ENCODE data around the gene DNAJC15. TPM values are rescaled to one million over a fixed set of nuclear protein-coding genes. Genes with fewer than 3 reads are reported as not detected.

Gene DNAJC15
- polyA plus RNA-seq, 3 donors: 8.3 to 31.1 (median 22.0) TPM

- Mint-ChIP-seq H3K36me3 (peaks cover 0 to 6% of the 10 kb centered on the region in 2 donors), H3K4me1 (peaks cover 47% of the 10 kb centered on the region), H3K4me3 (peak within 1 kb of the TSS; percentile 88 to 95), H3K27ac (peak within 1 kb of the TSS; percentile 94 to 99 (median 98)), H3K27me3 (ENCODE audit: low read depth in 3 of 3) (peaks cover 0 to 3% (median 0%) of the 10 kb centered on the region in 3 donors), H3K9me3 (peaks cover 0 to 3% (median 0%) of the 10 kb centered on the region in 7 donors)
- Histone ChIP-seq H3K27ac (ENCODE audit: low read depth in 1 of 2, low read length in 2 of 2) (peak within 1 kb of the TSS; percentile 92 to 100), H2AFZ (ENCODE audit: insufficient read depth, low read depth, low read length, poor library complexity, severe bottlenecking) (peak within 1 kb of the TSS; percentile 92), H3K27me3 (ENCODE audit: control insufficient read depth in 2 of 2, insufficient read depth in 2 of 2, low read length in 2 of 2) (no peaks in the 10 kb centered on the region), H3K4me1 (ENCODE audit: control insufficient read depth in 1 of 2, insufficient read depth in 2 of 2, low read length in 2 of 2) (peaks cover 22 to 33% of the 10 kb centered on the region in 2 donors), H3K4me3 (replicated peaks in 1 of 3; ENCODE audit: low read depth in 2 of 3, low read length in 3 of 3) (peak within 1 kb of the TSS; percentile 85 to 94 (median 87)), H3K79me2 (ENCODE audit: insufficient read depth, low read length) (peaks cover 26% of the 10 kb centered on the region), H4K20me1 (ENCODE audit: insufficient read depth, low read length) (no peaks in the 10 kb centered on the region), H3K36me3 (replicated peaks in 1 of 2; ENCODE audit: control insufficient read depth in 1 of 2, insufficient read depth in 2 of 2, low read length in 2 of 2) (peaks cover 0 to 3% of the 10 kb centered on the region in 2 donors), H3K9me3 (replicated peaks in 1 of 2; ENCODE audit: control insufficient read depth in 1 of 2, insufficient read depth in 1 of 2, low read length in 2 of 2) (no peaks in the 10 kb centered on the region), H3K4me2 (replicated peaks; ENCODE audit: extremely low read depth, low read length, poor library complexity, severe bottlenecking) (peak within 1 kb of the TSS; percentile 86), H3K9ac (ENCODE audit: insufficient read depth, low read length, poor library complexity, severe bottlenecking) (peak within 1 kb of the TSS; percentile 92)
- DNase-seq: peak; percentile 66 to 78 (median 74)
- WGBS (ENCODE audit: insufficient coverage): 0% methylated on average over 38 of the region's 45 CpGs
- intact Hi-C loops (cut with micrococcal nuclease): loop anchor here (10.0 kb wide), 1 partner anchor 53 kb away; no protein-coding TSS in a partner anchor
- no peak for TF ChIP-seq CTCF (IDR thresholded peaks at IDR 0.05)
Observed at GRCh38 chr13:42991898-42992763, 31.3 kb upstream of the DNAJC15 start, which contains the start of gene EPSTI1. TSS of gene EPSTI1 (minus strand) at chr13:42992241. CDS start at chr13:42992165, 76 bp downstream.

GRCh38 chr13:42992764-42993122 lies 30.6 kb upstream of the DNAJC15 start:
- peaks cover 47% of the 10 kb centered on the region for H3K4me1 Mint-ChIP-seq
- peak overlapping the region; percentile 92 for H3K9ac ChIP-seq (ENCODE audit: insufficient read depth, low read length, poor library complexity, severe bottlenecking)
- intact Hi-C loops (cut with micrococcal nuclease): loop anchor here (10.0 kb wide), 1 partner anchor 52 kb away; no protein-coding TSS in a partner anchor

More at GRCh38 chr13:42992764-42993122, 30.6 kb upstream of the DNAJC15 start:
- Mint-ChIP-seq H3K4me3 (peak overlapping the region; percentile 88 to 95), H3K36me3 (no peaks in the 10 kb centered on the region), H3K27ac (peak overlapping the region; percentile 77 to 99 (median 98)), H3K9me3 (peaks cover 0 to 3% (median 0%) of the 10 kb centered on the region in 7 donors), H3K27me3 (ENCODE audit: low read depth in 3 of 3) (peaks cover 0 to 3% (median 0%) of the 10 kb centered on the region in 3 donors)
- no peaks in the 10 kb centered on the region for H3K27me3 ChIP-seq (ENCODE audit: control insufficient read depth in 2 of 2, insufficient read depth in 2 of 2, low read length in 2 of 2)
- peak overlapping the region; percentile 86 for H3K4me2 ChIP-seq (replicated peaks; ENCODE audit: extremely low read depth, low read length, poor library complexity, severe bottlenecking)
- DNase-seq: no peak
- no peaks in the 10 kb centered on the region for H3K9me3 ChIP-seq (replicated peaks in 1 of 2; ENCODE audit: control insufficient read depth in 1 of 2, insufficient read depth in 1 of 2, low read length in 2 of 2)
- no peak for TF ChIP-seq CTCF (IDR thresholded peaks at IDR 0.05)
- H3K4me1 ChIP-seq (ENCODE audit: control insufficient read depth in 1 of 2, insufficient read depth in 2 of 2, low read length in 2 of 2): peaks cover 22 to 35% of the 10 kb centered on the region in 2 donors
- no peaks in the 10 kb centered on the region for H3K36me3 ChIP-seq (replicated peaks in 1 of 2; ENCODE audit: control insufficient read depth in 1 of 2, insufficient read depth in 2 of 2, low read length in 2 of 2)
- peak overlapping the region; percentile 92 for H2AFZ ChIP-seq (ENCODE audit: insufficient read depth, low read depth, low read length, poor library complexity, severe bottlenecking)
- 13% methylated on average over 2 of the region's 4 CpGs for WGBS (ENCODE audit: insufficient coverage)
- H3K79me2 ChIP-seq (ENCODE audit: insufficient read depth, low read length): peaks cover 21% of the 10 kb centered on the region
- H3K4me3 ChIP-seq (replicated peaks in 1 of 3; ENCODE audit: low read depth in 2 of 3, low read length in 3 of 3): peak overlapping the region; percentile 85 to 94 (median 87)
- H3K27ac ChIP-seq (ENCODE audit: low read depth in 1 of 2, low read length in 2 of 2): peak overlapping the region in 1 of 2 donors; percentile 100
- no peaks in the 10 kb centered on the region for H4K20me1 ChIP-seq (ENCODE audit: insufficient read depth, low read length)
